HG02840 (cell line): ENCODE measurements around the gene LAMA2.

Experiments used
- ATAC-seq: cut with Tn5 transposase; IDR thresholded peaks from one replicate; pipeline ENCODE4 v1.9.1; 2021; ENCODE audit warnings: mild to moderate bottlenecking, moderate library complexity, moderate number of reproducible peaks; ENCODE audit not compliant: unreplicated experiment, low FRiP score

Gene LAMA2

DNA sequence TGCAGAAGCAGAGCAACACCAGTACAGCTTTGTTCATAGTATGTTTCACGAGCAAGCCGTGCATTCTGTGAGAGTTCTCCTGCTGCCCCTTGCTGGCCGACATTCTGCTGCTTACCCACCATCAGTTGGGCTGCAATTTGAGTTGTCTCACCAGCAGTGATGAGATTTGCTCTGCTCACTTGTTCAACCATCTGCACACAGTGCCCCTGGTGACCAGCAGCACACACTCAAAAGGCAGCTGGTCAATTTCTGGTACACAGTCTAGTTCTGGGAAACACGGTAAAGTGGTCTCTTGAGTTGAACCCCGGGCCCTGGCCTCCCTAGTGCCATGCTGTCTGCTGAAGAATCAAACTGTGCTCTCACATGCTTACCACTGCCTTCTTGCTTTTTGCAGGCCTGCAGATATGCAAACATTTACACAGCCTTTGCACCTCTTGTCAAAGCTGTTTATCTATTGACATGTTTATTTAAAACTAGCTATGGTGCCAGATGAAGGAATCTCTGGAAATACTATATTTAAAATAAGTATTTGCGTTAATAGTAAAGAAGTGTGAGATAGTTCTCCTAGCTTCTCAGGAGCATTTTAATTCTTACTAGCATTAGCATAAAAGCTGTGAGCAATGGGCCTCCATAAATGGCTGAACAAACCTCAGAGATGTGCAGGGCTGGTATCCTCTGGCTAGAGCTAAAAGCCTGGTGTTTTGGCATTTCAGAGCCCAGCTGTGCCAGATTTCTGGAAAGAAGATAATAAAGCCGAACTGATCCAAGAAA lies 592.7 kb downstream of the LAMA2 start:
- no peak for ATAC-seq

- no peak for ATAC-seq
These were observed 593.3 kb downstream of the LAMA2 start for GRCh38 chr6:129476248-129476564.

GRCh38 chr6:129476810-129477209 lies 593.9 kb downstream of the LAMA2 start:
- no peak for ATAC-seq

DNA sequence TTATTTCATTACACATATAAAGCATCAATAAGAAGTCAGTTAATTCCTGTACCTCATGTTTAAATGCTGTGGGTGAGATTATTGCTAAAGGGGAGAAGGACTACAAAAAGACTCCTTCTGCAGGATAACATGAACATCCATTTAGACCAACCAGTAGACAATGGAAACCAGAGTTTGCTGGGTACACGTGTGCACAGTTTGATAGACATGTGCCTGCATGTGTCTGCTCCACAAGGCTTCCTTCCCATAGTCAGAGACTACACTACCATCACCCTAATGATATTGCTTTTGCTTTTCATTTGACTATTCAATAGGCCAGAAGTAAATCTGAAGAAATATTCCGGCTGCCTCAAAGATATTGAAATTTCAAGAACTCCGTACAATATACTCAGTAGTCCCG lies 595.4 kb downstream of the LAMA2 start:
- no peak for ATAC-seq

GRCh38 chr6:129481706-129482105 lies 598.8 kb downstream of the LAMA2 start:
- no peak for ATAC-seq

GRCh38 chr6:129485746-129486145 lies 602.8 kb downstream of the LAMA2 start:
- ATAC-seq: no peak

GRCh38 chr6:129486327-129486726 lies 603.4 kb downstream of the LAMA2 start:
- ATAC-seq: no peak

DNA sequence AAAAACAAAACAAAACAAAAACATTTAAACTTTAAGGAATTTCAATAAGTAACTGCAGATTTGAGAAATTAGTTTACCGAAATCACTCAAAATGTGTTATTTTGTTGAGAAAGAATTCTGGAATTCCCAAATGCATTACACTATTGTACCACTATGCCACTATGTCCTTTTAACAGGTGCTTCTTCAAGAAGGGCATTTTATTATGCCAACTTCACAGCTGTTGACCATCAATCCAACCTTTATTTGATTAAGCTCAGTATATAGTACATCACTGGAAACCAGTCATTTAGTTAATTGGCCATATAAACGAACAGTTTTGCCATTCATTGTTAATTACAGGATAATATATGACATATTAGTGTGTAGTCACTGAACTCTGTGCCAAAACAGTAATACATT lies 605.4 kb downstream of the LAMA2 start:
- no peak for ATAC-seq

DNA sequence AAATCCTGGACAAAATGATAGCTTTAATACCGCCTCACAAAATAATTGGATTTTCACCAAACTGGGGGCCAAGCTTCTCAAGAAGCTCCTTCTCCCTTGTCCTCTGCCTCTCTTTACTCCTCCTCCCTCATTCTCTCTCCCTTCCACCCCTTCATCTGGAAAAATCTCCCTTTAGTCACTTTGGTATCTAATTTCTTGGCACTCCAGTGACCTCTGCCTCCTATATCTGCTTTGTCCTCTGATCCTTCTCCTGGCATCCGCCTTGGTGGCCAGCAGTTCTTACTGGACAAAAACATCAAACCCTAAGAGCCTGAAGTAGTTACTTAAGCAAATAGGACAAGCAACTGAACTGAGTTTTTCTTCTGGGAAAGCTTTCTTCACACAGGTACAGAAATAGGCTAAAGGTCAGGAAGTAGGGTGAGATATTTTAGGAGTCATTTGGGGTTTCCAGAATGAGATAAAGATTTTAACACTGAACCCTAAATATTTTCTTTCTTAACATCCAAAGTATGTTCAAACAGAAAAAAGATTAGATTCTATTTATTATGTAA lies 606.4 kb downstream of the LAMA2 start:
- ATAC-seq: no peak

DNA sequence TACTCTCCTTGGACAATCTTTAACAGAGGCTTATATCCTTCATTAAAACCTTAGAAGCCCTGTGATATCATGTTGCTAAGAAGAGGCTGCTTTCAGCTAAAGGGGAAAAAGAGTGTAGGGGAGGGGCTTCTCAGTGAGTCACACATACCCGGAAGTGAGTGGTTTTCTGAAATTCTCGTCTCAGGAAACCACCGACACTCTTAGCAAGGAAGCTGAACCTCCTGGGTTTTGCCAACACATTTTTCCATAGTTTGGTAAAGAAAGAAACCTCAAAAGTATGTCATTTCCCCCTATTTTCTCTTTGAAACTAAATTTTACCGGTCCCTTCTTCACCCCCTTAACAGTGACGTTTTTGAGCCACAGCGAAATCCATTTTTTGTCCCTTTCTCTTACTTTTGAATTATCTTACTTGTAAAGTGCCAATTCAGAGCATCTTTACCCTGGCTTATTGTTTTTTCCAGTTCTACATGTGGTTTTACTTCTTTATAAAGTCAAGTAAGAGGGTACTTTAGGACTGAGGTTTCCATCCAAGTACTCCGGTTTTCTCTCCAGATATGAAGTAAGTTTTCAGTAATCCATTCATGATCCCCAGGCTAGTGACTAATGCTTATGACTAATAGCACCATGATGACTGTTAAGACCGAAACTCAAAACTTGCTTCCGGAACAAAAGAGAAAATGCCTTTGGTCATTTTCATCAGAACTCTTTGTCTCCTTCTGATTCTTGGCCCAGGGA lies 607.8 kb downstream of the LAMA2 start:
- ATAC-seq: peak; percentile 85

- no peak for ATAC-seq
These were observed 608.5 kb downstream of the LAMA2 start for GRCh38 chr6:129491436-129491835.

GRCh38 chr6:129492260-129492659 lies 609.3 kb downstream of the LAMA2 start:
- no peak for ATAC-seq

DNA sequence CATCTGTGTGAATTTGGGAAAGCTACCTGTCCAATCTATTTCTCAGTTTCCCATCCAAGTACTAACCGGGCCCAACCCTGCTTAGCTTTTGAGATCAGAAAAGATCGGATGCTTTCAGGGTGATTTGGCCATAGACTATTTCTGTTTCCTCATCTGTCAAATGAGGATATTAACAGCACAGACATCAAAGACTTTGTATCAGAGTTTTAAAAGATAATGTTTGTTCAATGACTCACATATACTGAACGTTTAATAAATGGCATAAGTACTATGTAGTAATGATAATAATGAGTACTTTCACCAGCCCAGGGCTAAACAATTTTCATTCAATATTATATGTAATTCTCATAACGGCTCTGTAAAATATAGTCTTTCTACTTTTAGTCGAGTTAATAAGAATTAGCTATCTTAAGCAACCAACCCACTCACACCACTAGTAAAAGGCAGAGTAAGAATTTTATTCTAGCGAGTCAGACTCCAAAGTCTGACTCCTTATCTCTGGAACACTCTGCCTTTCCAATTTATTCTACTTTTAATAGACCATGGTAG lies 610.5 kb downstream of the LAMA2 start:
- ATAC-seq: no peak

- no peak for ATAC-seq
These were observed 611.2 kb downstream of the LAMA2 start for GRCh38 chr6:129494099-129494498.

GRCh38 chr6:129494586-129494985 lies 611.6 kb downstream of the LAMA2 start:
- no peak for ATAC-seq

GRCh38 chr6:129495652-129496051 lies 612.7 kb downstream of the LAMA2 start:
- ATAC-seq: no peak

DNA sequence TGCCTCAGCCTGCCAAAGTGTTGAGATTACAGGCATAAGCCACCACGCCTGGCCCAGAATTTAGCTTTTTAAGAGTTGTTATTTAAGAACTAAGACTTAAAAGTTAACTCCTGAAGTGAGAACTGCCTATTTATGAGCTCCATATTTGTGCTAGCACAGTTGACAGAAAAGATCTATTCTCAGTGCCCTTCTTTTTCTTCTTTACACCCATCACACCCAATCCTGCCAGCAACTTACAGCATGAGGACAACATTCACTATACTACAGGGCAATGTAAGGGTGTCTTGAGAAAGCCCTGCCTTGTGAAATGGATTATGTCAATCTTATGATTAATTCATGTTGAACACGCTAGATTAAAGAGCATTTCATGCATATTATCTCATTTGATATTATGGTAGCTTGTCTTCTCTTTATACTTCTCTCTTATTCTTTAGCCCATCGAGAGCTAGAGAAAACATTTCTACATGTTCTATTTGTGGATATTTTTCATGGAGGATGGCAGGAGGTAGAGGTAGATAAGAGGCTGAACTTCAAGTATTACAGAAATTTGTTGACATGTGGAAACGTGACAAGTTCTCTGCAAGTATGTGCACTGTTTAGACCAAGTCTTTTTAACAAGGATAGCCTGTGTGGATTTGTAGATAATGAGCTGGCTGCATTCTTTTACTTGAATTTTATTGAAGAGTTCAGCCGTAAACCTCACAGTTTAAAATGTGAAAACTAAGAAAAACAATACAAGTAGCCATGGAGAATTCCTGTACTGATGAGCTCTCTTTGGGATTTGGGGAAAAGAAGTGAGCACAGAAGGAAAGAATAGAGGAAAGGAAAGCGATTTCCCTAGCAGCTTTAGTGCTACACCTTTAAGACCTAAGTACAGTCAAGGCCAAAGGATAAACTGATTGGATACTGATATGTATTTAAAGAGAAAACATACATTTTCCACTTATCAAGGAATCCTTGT lies 614.8 kb downstream of the LAMA2 start:
- ATAC-seq: no peak

GRCh38 chr6:129498541-129498940 lies 615.6 kb downstream of the LAMA2 start:
- no peak for ATAC-seq

GRCh38 chr6:129498950-129499842 lies 616.3 kb downstream of the LAMA2 start:
- peak; percentile 60 for ATAC-seq
